C1 segment of cervical spinal cord (tissue), 14 donors: Measurements from ENCODE around the gene KLK15.
"Not testable (repeated sequence)": the region's sequence is repeated elsewhere in the genome, so short reads cannot be mapped to it uniquely, and the experiment has no call there.

ENCODE experiments used
- DNase-seq, 14 donors: peaks; one replicate each; lab custom pipeline; 2025; lab: John Stamatoyannopoulos, UW

Gene KLK15

GRCh38 chr19:50821248-50821612 is 12.1 kb downstream of the KLK15 start:
- DNase-seq = no peak

GRCh38 chr19:50820549-50821247 is 12.7 kb downstream of the KLK15 start:
- DNase-seq = no peak

GRCh38 chr19:50820086-50820485 is 13.3 kb downstream of the KLK15 start:
- DNase-seq = no peak

GRCh38 chr19:50819636-50820035 is 13.7 kb downstream of the KLK15 start:
- DNase-seq = no peak

GRCh38 chr19:50818859-50819472 is 14.4 kb downstream of the KLK15 start:
- DNase-seq = no peak

- DNase-seq = no peak
Observed at GRCh38 chr19:50817941-50818858, 15.2 kb downstream of the KLK15 start.

- DNase-seq = no peak
Observed at GRCh38 chr19:50815439-50815838, 17.9 kb downstream of the KLK15 start.

GRCh38 chr19:50814883-50815282 is 18.5 kb downstream of the KLK15 start:
- DNase-seq = no peak

GRCh38 chr19:50812474-50812873 is 20.9 kb downstream of the KLK15 start:
- no peak for DNase-seq

GRCh38 chr19:50811622-50812238 is 21.6 kb downstream of the KLK15 start:
- DNase-seq = not testable (repeated sequence)

GRCh38 chr19:50808856-50809255 is 24.5 kb downstream of the KLK15 start:
- DNase-seq = no peak

GRCh38 chr19:50804420-50805272 is 28.7 kb downstream of the KLK15 start:
- peak; percentile 84 to 97 (median 94) for DNase-seq

- no peak for DNase-seq
Observed at GRCh38 chr19:50803633-50804419, 29.5 kb downstream of the KLK15 start.

- no peak for DNase-seq
Observed at GRCh38 chr19:50801107-50801506, 32.3 kb downstream of the KLK15 start.

GRCh38 chr19:50799547-50799851 is 33.9 kb downstream of the KLK15 start:
- DNase-seq = no peak

- no peak for DNase-seq
Observed at GRCh38 chr19:50798659-50799546, 34.5 kb downstream of the KLK15 start.

GRCh38 chr19:50797781-50798658 is 35.4 kb downstream of the KLK15 start:
- no peak for DNase-seq

GRCh38 chr19:50797429-50797780 is 36.0 kb downstream of the KLK15 start:
- no peak for DNase-seq
